ENCODE data around the gene SRPK1.
"Not testable (repeated sequence)": the region's sequence is repeated elsewhere in the genome, so short reads cannot be mapped to it uniquely, and the experiment has no call there.

The SRPK1 gene

GRCh38 chr6:35920793-35921732 is at the start of gene SRPK1:
SRPK1 (minus strand) TSS chr6:35921098; CDS start chr6:35921056, 42 bp downstream.
- peak; percentile 99 for DNase-seq (ENCODE audit: low spot score)

- peak; percentile 73 for DNase-seq (ENCODE audit: low spot score)
Measured at GRCh38 chr6:35970181-35970580, 49.3 kb upstream of the SRPK1 start.

GRCh38 chr6:35969646-35970045 is 48.7 kb upstream of the SRPK1 start:
- no peak for DNase-seq (ENCODE audit: low spot score)

- DNase-seq (ENCODE audit: low spot score) = no peak
Measured at GRCh38 chr6:35968821-35969220, 47.9 kb upstream of the SRPK1 start.

- DNase-seq (ENCODE audit: low spot score) = no peak
Measured at GRCh38 chr6:35967076-35967774, 46.3 kb upstream of the SRPK1 start.

- no peak for DNase-seq (ENCODE audit: low spot score)
Measured at GRCh38 chr6:35962779-35963560, 42.1 kb upstream of the SRPK1 start.

GRCh38 chr6:35960187-35960586 is 39.3 kb upstream of the SRPK1 start:
- DNase-seq (ENCODE audit: low spot score) = no peak

GRCh38 chr6:35955970-35956369 is 35.1 kb upstream of the SRPK1 start:
- no peak for DNase-seq (ENCODE audit: low spot score)

- DNase-seq (ENCODE audit: low spot score) = no peak
Measured at GRCh38 chr6:35955521-35955920, 34.6 kb upstream of the SRPK1 start.

- no peak for DNase-seq (ENCODE audit: low spot score)
Measured at GRCh38 chr6:35955071-35955470, 34.2 kb upstream of the SRPK1 start.

GRCh38 chr6:35954333-35954732 is 33.4 kb upstream of the SRPK1 start:
- no peak for DNase-seq (ENCODE audit: low spot score)

GRCh38 chr6:35948725-35949124 is 27.8 kb upstream of the SRPK1 start:
- DNase-seq (ENCODE audit: low spot score) = no peak

GRCh38 chr6:35945650-35946025 is 24.7 kb upstream of the SRPK1 start:
- DNase-seq (ENCODE audit: low spot score) = no peak

GRCh38 chr6:35943390-35943789 is 22.5 kb upstream of the SRPK1 start:
- DNase-seq (ENCODE audit: low spot score) = no peak

- DNase-seq (ENCODE audit: low spot score) = no peak
Measured at GRCh38 chr6:35942355-35942754, 21.5 kb upstream of the SRPK1 start.

- DNase-seq (ENCODE audit: low spot score) = not testable (repeated sequence)
Measured at GRCh38 chr6:35941170-35941569, 20.3 kb upstream of the SRPK1 start.

- not testable (repeated sequence) for DNase-seq (ENCODE audit: low spot score)
Measured at GRCh38 chr6:35940014-35940413, 19.1 kb upstream of the SRPK1 start.

GRCh38 chr6:35939259-35939658 is 18.4 kb upstream of the SRPK1 start:
- DNase-seq (ENCODE audit: low spot score) = not testable (repeated sequence)

GRCh38 chr6:35936681-35937359 is 15.9 kb upstream of the SRPK1 start:
- no peak for DNase-seq (ENCODE audit: low spot score)

- DNase-seq (ENCODE audit: low spot score) = no peak
Measured at GRCh38 chr6:35935469-35935868, 14.6 kb upstream of the SRPK1 start.

GRCh38 chr6:35933844-35934243 is 12.9 kb upstream of the SRPK1 start:
- DNase-seq (ENCODE audit: low spot score) = no peak

- not testable (repeated sequence) for DNase-seq (ENCODE audit: low spot score)
Measured at GRCh38 chr6:35931873-35932272, 11.0 kb upstream of the SRPK1 start.
